Germinal center (tissue), 1 donor: Measurements from ENCODE around the gene SLX1A.
"Not testable (repeated sequence)": the region's sequence is repeated elsewhere in the genome, so short reads cannot be mapped to it uniquely, and the experiment has no call there.

Experiments
- DNase-seq: peaks from one replicate; pipeline ENCODE4 v3.0.0; 2012; ENCODE audit warnings: mixed read lengths, low spot score

Gene SLX1A

DNA sequence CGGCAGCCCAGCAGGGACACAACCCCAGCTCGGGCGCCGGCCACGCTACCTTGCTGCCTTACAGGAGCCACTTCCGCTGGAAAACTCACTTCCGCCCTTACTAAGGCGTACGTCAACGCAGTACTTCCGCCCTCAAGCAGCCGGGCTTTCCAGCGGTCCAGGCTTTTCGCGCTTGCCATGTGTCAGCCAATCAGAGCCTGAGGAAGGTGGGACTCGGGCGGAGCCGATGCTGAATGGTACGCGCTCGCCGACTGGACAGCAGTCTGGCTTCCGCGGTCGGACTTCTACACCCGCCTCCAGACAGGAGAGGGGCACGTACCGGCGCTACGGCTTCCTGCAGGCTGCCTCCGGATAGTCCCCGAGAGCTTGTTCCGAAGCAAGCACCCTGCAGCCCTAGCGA, at the start of gene SLX1A, which contains the start of gene BOLA2B:
SLX1A (plus strand) TSS at position 261 of the 400 bp plus-strand sequence. CDS start 210 bp downstream, outside the sequence.
BOLA2B (minus strand) TSS at position 52 of the 400 bp plus-strand sequence. CDS start 71 bp downstream, outside the sequence.
- DNase-seq = not testable (repeated sequence)

GRCh38 chr16:30144017-30144416, 49.7 kb upstream of the SLX1A start:
- DNase-seq = no peak

- DNase-seq = no peak
Observed at GRCh38 chr16:30144917-30145316, 48.8 kb upstream of the SLX1A start.

- DNase-seq = no peak
Observed at GRCh38 chr16:30145657-30146056, 48.0 kb upstream of the SLX1A start.

DNA sequence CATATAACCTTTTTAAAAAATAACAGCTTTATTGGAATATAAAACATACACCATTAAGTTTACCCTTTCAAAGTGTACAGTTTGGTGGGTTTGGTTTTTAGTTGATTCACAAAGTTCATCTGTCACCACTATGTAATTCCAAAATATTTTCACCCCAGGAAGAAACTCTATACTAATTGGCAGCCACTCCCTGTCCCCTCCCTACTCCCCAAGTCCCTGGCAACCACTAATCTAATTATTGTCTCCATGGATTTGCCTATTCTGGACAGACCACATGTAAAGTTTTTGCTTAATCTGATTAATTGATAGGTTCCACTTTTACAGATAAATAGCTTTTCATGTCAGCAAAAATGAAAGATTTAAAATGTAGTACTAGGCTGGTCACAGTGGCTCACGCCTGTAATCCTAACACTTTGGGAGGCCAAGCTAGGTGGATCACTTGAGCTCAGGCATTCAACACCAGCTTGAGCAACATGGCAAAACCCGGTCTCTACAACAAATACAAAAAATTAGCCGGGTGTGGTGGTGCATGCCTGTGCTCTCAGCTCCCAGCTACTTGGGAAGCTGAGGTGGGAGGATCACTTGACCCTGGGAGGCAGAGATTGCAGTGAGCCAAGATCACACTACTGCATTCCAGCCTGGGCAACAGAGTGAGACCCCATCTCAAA, 45.7 kb upstream of the SLX1A start:
- DNase-seq = no peak

GRCh38 chr16:30149250-30149930, 44.3 kb upstream of the SLX1A start:
- no peak for DNase-seq

DNA sequence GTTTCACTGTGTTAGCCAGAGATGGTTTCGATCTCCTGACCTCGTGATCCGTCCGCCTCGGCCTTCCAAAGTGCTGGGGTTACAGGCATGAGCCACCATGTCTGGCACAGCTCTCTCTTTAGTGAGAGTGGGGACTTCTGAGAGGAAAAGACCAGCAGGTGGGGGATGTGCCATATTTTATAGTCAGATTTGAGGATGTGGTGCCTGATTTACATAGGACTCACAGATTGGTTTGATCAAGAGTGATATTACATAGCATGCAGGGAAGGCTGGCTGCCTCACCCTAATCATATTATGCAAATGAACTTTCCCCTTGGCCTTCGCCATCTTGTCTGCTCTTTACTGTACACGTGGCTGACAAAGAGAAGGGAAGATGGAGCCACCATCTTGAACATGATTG, 42.6 kb upstream of the SLX1A start:
- DNase-seq = no peak

GRCh38 chr16:30152517-30152916, 41.2 kb upstream of the SLX1A start:
- no peak for DNase-seq

GRCh38 chr16:30155188-30155587, 38.5 kb upstream of the SLX1A start:
- no peak for DNase-seq

DNA sequence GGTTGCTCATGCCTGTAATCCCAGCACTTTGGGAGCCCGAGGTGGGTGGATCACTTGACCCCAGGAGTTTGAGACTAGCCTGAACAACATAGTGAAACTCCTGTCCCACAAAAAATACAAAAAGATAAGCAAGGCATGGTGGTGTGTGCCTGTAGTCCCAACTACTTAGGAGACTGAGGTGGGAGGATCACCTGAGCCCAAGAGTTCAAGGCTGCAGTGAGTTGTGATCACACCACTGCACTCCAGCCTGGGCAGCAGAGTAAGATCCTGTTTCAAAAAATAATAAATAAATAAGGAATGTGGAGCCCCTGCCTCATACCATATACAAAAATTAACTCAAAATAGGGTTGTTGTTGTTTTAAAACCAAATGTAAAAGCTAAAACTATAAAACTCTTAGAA, 36.5 kb upstream of the SLX1A start:
- DNase-seq = no peak

- DNase-seq = no peak
Observed at GRCh38 chr16:30163538-30163937, 30.1 kb upstream of the SLX1A start.

GRCh38 chr16:30166202-30166902, 27.3 kb upstream of the SLX1A start:
- DNase-seq = peak; percentile 50

DNA sequence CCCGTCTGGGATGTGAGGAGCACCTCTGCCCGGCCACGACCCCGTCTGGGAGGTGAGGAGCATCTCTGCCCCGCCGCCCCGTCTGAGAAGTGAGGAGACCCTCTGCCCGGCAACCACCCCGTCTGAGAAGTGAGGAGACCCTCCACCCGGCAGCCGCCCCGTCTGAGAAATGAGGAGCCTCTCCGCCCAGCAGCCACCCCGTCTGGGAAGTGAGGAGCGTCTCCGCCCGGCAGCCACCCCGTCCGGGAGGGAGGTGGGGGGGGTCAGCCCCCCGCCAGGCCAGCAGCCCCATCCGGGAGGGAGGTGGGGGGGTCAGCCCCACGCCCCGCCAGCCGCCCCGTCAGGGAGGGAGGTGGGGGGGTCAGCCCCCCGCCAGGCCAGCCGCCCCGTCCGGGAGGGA, 24.9 kb upstream of the SLX1A start:
- DNase-seq = not testable (repeated sequence)

GRCh38 chr16:30169416-30169815, 24.3 kb upstream of the SLX1A start:
- not testable (repeated sequence) for DNase-seq

GRCh38 chr16:30170145-30170544, 23.5 kb upstream of the SLX1A start:
- DNase-seq = not testable (repeated sequence)

GRCh38 chr16:30173054-30173453, 20.6 kb upstream of the SLX1A start:
- no peak for DNase-seq

DNA sequence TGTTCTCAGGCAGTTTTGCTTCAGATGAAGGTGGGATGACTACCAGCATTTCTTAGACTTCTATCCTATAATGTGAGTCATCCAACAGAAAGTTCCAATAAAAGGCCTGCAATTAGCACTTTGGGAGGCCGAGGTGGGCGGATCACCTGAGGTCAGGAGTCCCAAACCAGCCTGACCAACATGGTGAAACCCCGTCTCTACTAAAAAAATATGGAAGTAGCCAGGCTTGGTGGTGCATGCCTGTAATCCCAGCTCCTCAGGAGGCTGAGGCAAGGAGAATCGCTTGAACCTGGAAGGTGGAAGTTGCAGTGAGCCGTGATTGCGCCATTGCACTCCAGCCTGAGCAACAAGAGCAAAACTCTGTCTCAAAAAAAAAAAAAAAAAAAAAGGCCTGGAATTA, 16.8 kb upstream of the SLX1A start:
- DNase-seq = not testable (repeated sequence)

GRCh38 chr16:30179195-30179594, 14.5 kb upstream of the SLX1A start:
- DNase-seq = no peak

- no peak for DNase-seq
Observed at GRCh38 chr16:30179931-30180330, 13.7 kb upstream of the SLX1A start.

GRCh38 chr16:30180741-30181140, 12.9 kb upstream of the SLX1A start:
- DNase-seq = no peak

DNA sequence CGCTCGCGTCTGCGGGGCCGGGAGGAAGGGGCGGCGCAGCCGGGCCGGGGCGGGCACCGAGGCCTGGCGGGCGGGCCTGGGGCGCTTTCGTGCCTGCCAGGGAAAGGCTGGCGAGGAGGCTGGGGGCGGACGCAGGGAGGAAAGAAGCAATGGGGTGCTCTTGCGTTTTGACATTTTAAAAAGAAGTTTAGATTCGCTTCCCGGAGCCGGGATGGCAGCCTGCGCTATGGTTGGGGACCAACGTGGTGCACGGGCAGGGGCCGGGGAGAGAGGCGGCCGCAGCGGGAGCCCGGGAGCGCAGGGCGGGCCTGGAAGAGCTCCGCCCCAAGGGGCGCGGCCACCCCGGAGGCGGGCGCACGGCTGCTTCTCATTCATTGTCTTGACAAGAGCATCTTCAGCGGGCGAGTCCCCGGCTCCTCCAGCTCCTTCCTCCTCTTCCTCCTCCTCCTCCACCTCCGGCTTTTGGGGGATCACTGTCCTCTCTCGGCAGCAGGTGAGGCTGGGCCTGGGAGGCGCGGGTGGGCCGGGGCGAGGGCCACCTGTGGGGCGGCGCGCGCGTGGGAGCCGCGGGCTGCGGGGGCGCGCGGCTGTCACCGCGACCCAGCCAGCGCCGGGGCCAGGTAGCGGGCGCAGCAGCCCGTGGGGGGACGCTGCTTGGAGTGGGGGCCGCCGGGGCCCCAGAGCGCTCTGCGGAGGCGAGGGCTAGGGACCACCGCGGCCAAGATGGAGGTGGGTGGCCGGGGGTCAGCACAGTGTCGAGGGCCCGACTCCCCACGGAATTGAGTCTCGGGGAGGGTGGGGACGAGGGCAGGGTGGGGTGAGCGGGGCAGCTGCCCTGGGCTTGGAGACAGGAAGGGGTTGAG, 10.2 kb upstream of the SLX1A start, which contains the start of gene CORO1A:
CORO1A (plus strand) TSS at position 370 of the 863 bp plus-strand sequence. CDS start 1,608 bp downstream, outside the sequence.
- peak; percentile 87 for DNase-seq
